HCT116 (cell line): Measurements from ENCODE around the gene ZSCAN2. TPM values are rescaled to one million over a fixed set of nuclear protein-coding genes. Genes with fewer than 3 reads are reported as not detected.

Experiments used
- ATAC-seq: fragments of 200-7000 bp; cut with Tn5 transposase; 2 replicates; pipeline ENCODE4 v1.9.1; 2020; ENCODE audit warnings: mild to moderate bottlenecking, moderate library complexity
- BruUV-seq: library from RNA; stranded (reverse); fragments of 400-500 nt; replicated peaks from 2 replicates; lab custom pipeline; 2021; lab: Mats Ljungman, UMichigan
- CTCF ChIA-PET: fragments of 300-600 bp; sonication (Branson Sonifier 250); formaldehyde crosslinking; loops from one replicate; lab custom pipeline; 2021; ENCODE audit warnings: antibody characterized with exemption; lab: Charles Lee
- POLR2A ChIA-PET: fragments of 300-600, 350-600 bp; sonication (Branson Sonifier 250); formaldehyde crosslinking; loops from one replicate; lab custom pipeline; 2021; ENCODE audit warnings: antibody characterized with exemption; lab: Charles Lee
- RAD21 ChIA-PET, 2 experiments: fragments of 300-600 bp; sonication (Branson Sonifier 250); formaldehyde crosslinking; loops; one replicate each; lab custom pipeline; 2023; ENCODE audit warnings: low total read pairs in 2 of 2; ENCODE audit not compliant: uncharacterized antibody in 2 of 2, unreplicated experiment in 2 of 2, low non-redundant PET in 1 of 2; lab: Charles Lee
- DNase-seq: peaks from one replicate; pipeline ENCODE4 v3.0.0-alpha.2; 2010; ENCODE audit warnings: low read depth, low spot score
- H2AFZ ChIP-seq: fragments of 200-600 bp; shearing (Covaris generic), sonication (generic); 2 replicates; pipeline ENCODE4 v1.6.1; 2017; ENCODE audit warnings: low read depth, mixed run types, mixed read lengths, antibody characterized with exemption, low read length; ENCODE audit not compliant: poor library complexity, severe bottlenecking
- H3K27ac ChIP-seq: 2 replicates; pipeline ENCODE4 v1.5.1; 2012; ENCODE audit warnings: low read depth, low read length
- H3K27me3 ChIP-seq: fragments of 200-600 bp; sonication (generic); 2 replicates; pipeline ENCODE4 v1.6.1; 2016; ENCODE audit warnings: mixed run types, low read length, mixed read lengths; ENCODE audit not compliant: insufficient read depth
- H3K36me3 ChIP-seq, 2 experiments: fragments of 200-500 bp in 1 of 2; fragments of 200-600 bp in 1 of 2; sonication (Bioruptor generic) in 1 of 2; sonication (generic) in 1 of 2; 2 replicates each; pipeline versions ENCODE4 v1.5.1 to v1.6.1; 2014 to 2016; ENCODE audit warnings: low read length in 2 of 2, inconsistent platforms in 1 of 2, mixed read lengths in 1 of 2, mixed run types in 1 of 2; ENCODE audit not compliant: insufficient read depth in 2 of 2, control insufficient read depth in 1 of 2
- H3K4me1 ChIP-seq, 2 experiments: fragments of 200-600 bp in 1 of 2; sonication (generic) in 1 of 2; 2 replicates each; pipeline versions ENCODE4 v1.5.1 to v1.6.1; 2012 to 2017; ENCODE audit warnings: low read length in 2 of 2, inconsistent platforms in 1 of 2, mild to moderate bottlenecking in 1 of 2, mixed read lengths in 1 of 2, mixed run types in 1 of 2, moderate library complexity in 1 of 2; ENCODE audit not compliant: insufficient read depth in 2 of 2, control insufficient read depth in 1 of 2
- H3K4me2 ChIP-seq: fragments of 200-600 bp; sonication (generic); 2 replicates; pipeline ENCODE4 v1.6.1; 2017; ENCODE audit warnings: mixed run types, low read length, mixed read lengths
- H3K4me3 ChIP-seq, 2 experiments: fragments of 200-600 bp in 1 of 2; sonication (generic) in 1 of 2; replicated peaks in 1 of 2; 2 replicates each; pipeline ENCODE4 v1.5.1; 2011 to 2016; ENCODE audit warnings: low read length in 2 of 2, control low read depth in 1 of 2, low read depth in 1 of 2, mild to moderate bottlenecking in 1 of 2, mixed read lengths in 1 of 2, mixed run types in 1 of 2
- H3K79me2 ChIP-seq: fragments of 200-600 bp; sonication (generic); 2 replicates; pipeline ENCODE4 v1.6.1; 2017; ENCODE audit warnings: mild to moderate bottlenecking, mixed run types, low read length, moderate library complexity, mixed read lengths; ENCODE audit not compliant: insufficient read depth
- H3K9ac ChIP-seq: fragments of 200-600 bp; sonication (generic); 2 replicates; pipeline ENCODE4 v1.6.1; 2016; ENCODE audit warnings: low read length, mixed read lengths
- H3K9me2 ChIP-seq: fragments of 200-600 bp; sonication (generic), shearing (Covaris generic); 2 replicates; pipeline ENCODE4 v1.6.1; 2017; ENCODE audit warnings: mixed run types, mild to moderate bottlenecking, moderate library complexity; ENCODE audit not compliant: insufficient read depth
- H3K9me3 ChIP-seq, 2 experiments: fragments of 200-500 bp in 1 of 2; fragments of 200-600 bp in 1 of 2; sonication (Bioruptor generic) in 1 of 2; sonication (generic) in 1 of 2; 2 replicates each; pipeline ENCODE4 v1.6.1; 2014 to 2017; ENCODE audit warnings: low read length in 2 of 2, mixed read lengths in 2 of 2, inconsistent platforms in 1 of 2, low read depth in 1 of 2, mild to moderate bottlenecking in 1 of 2, mixed run types in 1 of 2, moderate library complexity in 1 of 2; ENCODE audit not compliant: control insufficient read depth in 1 of 2, insufficient read depth in 1 of 2
- H4K20me1 ChIP-seq: fragments of 200-600 bp; sonication (generic), shearing (Covaris generic); 2 replicates; pipeline ENCODE4 v1.6.1; 2017; ENCODE audit warnings: mixed run types, mild to moderate bottlenecking, moderate library complexity; ENCODE audit not compliant: insufficient read depth
- ATF3 ChIP-seq: IDR thresholded peaks from 2 replicates; pipeline ENCODE4 v1.6.1; 2012
- CTCF ChIP-seq, 3 experiments: fragments of 200-600 bp in 1 of 3; sonication (generic) in 1 of 3; IDR thresholded peaks in 2 of 3; conservative IDR thresholded peaks in 1 of 3; 2 replicates each; pipeline ENCODE4 v1.5.1; 2012 to 2017; ENCODE audit warnings: low read depth in 2 of 3, low read length in 2 of 3, antibody characterized with exemption in 1 of 3, borderline replicate concordance in 1 of 3, control low read depth in 1 of 3, mild to moderate bottlenecking in 1 of 3, mixed read lengths in 1 of 3, mixed run types in 1 of 3, moderate library complexity in 1 of 3; ENCODE audit not compliant: insufficient read depth in 1 of 3
- EGR1 ChIP-seq: IDR thresholded peaks from 2 replicates; pipeline ENCODE4 v1.6.1; 2012; ENCODE audit warnings: low read depth
- EZH2 ChIP-seq: fragments of 200-600 bp; sonication (generic); IDR thresholded peaks from 2 replicates; pipeline ENCODE4 v1.6.1; 2017; ENCODE audit warnings: antibody characterized with exemption, mixed run types
- EZH2phosphoT487 ChIP-seq: fragments of 200-600 bp; IDR thresholded peaks from 2 replicates; pipeline ENCODE4 v1.6.1; 2018; ENCODE audit warnings: antibody characterized with exemption, borderline replicate concordance
- JUND ChIP-seq: IDR thresholded peaks from 2 replicates; pipeline ENCODE4 v1.6.1; 2012
- MAX ChIP-seq: IDR thresholded peaks from 2 replicates; pipeline ENCODE4 v1.6.1; 2012
- POLR2A ChIP-seq: IDR thresholded peaks from 2 replicates; pipeline ENCODE4 v1.7.0; 2011; ENCODE audit warnings: borderline replicate concordance; ENCODE audit not compliant: insufficient read depth, insufficient read length; ENCODE audit errors: extremely low read depth
- POLR2AphosphoS5 ChIP-seq: IDR thresholded peaks from 2 replicates; pipeline ENCODE4 v1.6.1; 2011; ENCODE audit warnings: mild to moderate bottlenecking, low read depth, low read length, moderate library complexity
- SP1 ChIP-seq: IDR thresholded peaks from 2 replicates; pipeline ENCODE4 v1.6.1; 2012; ENCODE audit warnings: low read depth
- TCF7L2 ChIP-seq: IDR thresholded peaks from 2 replicates; pipeline ENCODE4 v1.7.0; 2011; ENCODE audit warnings: borderline replicate concordance, inconsistent platforms; ENCODE audit not compliant: insufficient read depth, insufficient read length; ENCODE audit errors: extremely low read depth
- YY1 ChIP-seq: IDR thresholded peaks from 2 replicates; pipeline ENCODE4 v1.6.1; 2011; ENCODE audit warnings: low read length, low read depth, moderate library complexity, mild to moderate bottlenecking; ENCODE audit not compliant: insufficient replicate concordance; ENCODE audit errors: extremely low read depth
- ZFX ChIP-seq: fragments of 450-650 bp; IDR thresholded peaks from 2 replicates; pipeline ENCODE4 v1.6.1; 2017
- ZNF274 ChIP-seq: fragments of 200-500 bp; sonication (Bioruptor generic); IDR thresholded peaks from 2 replicates; pipeline ENCODE4 v1.6.1; 2014; ENCODE audit warnings: mild to moderate bottlenecking, low read depth, low read length, inconsistent platforms
- intact Hi-C: fragments of 100-400 bp; cut with micrococcal nuclease; formaldehyde crosslinking; loops from 2 replicates; pipeline ENCODE4 v1.10.0; 2022
- total RNA-seq: library from RNA; stranded (reverse); gene quantifications from one replicate; pipeline ENCODE4 v1.2.1, GENCODE V29; 2021; ENCODE audit not compliant: unreplicated experiment

ZSCAN2 gene
- total RNA-seq, 1 experiment from 2014 or later, result 15.5 TPM

- TF ChIP-seq ZFX (no peak), TCF7L2 (no peak), EGR1 (no peak), EZH2phosphoT487 (no peak), ZNF274 (no peak), POLR2AphosphoS5 (no peak), CTCF (IDR thresholded peaks at IDR 0.05 in 2 of 3, conservative IDR thresholded peaks at IDR 0.05 in 1 of 3; ENCODE audit: borderline replicate concordance in 1 of 3, insufficient read depth in 1 of 3, low read depth in 2 of 3, low read length in 2 of 3) (no peak), EZH2 (no peak), MAX (no peak), YY1 (no peak), SP1 (no peak), POLR2A (no peak), JUND (no peak), ATF3 (no peak)
- POLR2A ChIA-PET, result no interaction called here
- Histone ChIP-seq H3K4me1 (peaks cover 2% of the 10 kb centered on the region in 2 experiments; a peak in 3 of 4 replicates), H3K4me3 (no peak overlapping the region), H3K4me2 (no peak overlapping the region), H3K27ac (no peak overlapping the region), H4K20me1 (no peaks in the 10 kb centered on the region), H3K36me3 (peaks cover 4 to 35% of the 10 kb centered on the region in 2 experiments; a peak in 3 of 4 replicates), H3K9me3 (no peaks in the 10 kb centered on the region), H3K27me3 (no peaks in the 10 kb centered on the region), H3K79me2 (peaks cover 10% of the 10 kb centered on the region; the same call in 1 of the 2 replicates), H3K9ac (no peak overlapping the region), H2AFZ (no peak overlapping the region), H3K9me2 (no peaks in the 10 kb centered on the region)
- DNase-seq (no peak), ATAC-seq (no peak)
- BruUV-seq, result no TSS peak
- CTCF ChIA-PET, result no interaction called here
- intact Hi-C loops, result no loop called here
- RAD21 ChIA-PET, result no interaction called here
Measured at GRCh38 chr15:84605554-84605882, 4.7 kb downstream of the ZSCAN2 start.
